CD4-positive, alpha-beta T cell treated with Interleukin-4 for 4 hours (primary cell): ENCODE measurements around the gene RNASE12.
"Not testable (repeated sequence)": the region's sequence is repeated elsewhere in the genome, so short reads cannot be mapped to it uniquely, and the experiment has no call there.

Experiments used
- DNase-seq: peaks from one replicate; pipeline ENCODE4 v3.0.0-alpha.2; 2020

The RNASE12 gene, protein sequence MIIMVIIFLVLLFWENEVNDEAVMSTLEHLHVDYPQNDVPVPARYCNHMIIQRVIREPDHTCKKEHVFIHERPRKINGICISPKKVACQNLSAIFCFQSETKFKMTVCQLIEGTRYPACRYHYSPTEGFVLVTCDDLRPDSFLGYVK

DNA sequence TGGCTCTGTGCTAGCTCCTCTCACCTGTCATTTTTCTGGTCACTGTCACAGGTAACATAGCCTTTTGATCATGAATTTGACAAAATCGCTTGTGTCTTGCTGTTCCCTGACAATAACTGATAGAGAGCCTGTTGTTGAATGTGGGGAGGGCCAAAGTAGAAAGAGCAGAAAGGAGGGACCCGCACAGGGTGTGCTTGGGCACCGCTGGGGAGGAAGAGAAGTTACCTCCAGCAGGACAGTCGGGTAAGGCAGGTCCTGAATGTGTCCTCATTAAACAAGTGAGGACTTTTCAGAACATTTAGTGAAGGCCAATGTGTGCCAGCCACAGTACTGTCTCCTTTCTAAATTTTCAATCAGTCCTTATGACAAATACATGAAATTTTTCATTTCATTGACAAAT, at the start of gene RNASE12:
Gene RNASE12, minus strand, starts transcription at position 142 of the 400 bp plus-strand sequence. CDS start 653 bp downstream, outside the sequence.
- no peak for DNase-seq

DNA sequence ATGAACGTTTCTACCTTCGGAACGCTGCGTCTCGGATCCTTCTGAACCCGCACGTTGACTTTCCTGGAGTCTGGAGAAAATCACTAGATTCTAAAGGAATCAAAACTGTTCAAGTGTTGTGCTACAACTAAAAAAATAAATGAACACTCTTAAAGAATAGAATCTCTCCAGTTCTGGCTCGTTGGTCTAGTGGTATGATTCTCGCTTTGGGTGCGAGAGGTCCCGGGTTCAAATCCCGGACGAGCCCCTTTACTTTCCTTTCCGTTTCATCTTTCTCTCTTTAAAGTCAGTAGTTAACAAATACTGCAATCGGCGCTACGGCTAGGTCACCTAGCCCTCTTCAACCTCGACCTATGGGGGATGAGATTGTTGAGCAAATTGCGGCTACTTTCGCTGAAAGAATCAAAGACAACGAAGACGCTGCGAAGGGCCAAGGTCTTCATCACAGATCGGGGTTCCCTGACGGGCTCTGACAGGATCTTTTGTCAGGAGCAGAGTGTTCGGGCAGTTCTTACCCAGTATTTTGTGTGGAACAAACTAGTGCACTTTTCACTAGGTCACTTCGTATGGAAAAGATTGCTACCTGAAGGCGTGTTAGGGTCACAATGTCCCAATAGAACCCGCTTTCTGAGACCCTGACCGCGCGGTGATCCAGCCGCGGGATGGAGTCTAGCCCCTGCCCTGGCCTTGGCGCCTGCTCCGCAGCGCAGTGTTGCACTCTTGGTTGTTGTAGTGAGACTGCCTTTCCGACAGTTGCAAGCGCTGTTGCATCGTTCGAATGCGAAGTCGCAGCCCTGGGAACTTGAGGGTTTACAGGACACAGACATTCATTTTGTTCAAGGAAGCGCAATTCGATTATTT, 41.9 kb upstream of the RNASE12 start:
- peak; percentile 72 for DNase-seq

DNA sequence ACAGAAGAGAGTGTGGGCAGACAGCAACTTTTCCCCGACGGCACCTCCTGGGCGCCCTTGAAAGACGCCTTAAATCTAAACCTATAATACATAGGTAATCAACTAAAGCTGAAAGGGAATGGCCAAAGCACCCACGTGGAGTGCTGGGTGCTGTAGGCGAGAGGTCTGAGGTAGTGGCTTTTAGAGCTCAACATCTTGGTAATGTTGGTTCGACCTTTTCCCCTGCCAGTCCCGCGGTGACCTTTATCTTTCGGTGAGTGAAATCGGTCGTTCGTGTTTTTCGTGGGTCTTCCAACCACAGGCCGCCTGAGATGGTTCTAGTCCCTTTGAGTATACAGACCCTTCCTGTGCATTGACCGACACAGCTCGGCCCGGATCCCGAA, 41.3 kb upstream of the RNASE12 start:
- no peak for DNase-seq

DNA sequence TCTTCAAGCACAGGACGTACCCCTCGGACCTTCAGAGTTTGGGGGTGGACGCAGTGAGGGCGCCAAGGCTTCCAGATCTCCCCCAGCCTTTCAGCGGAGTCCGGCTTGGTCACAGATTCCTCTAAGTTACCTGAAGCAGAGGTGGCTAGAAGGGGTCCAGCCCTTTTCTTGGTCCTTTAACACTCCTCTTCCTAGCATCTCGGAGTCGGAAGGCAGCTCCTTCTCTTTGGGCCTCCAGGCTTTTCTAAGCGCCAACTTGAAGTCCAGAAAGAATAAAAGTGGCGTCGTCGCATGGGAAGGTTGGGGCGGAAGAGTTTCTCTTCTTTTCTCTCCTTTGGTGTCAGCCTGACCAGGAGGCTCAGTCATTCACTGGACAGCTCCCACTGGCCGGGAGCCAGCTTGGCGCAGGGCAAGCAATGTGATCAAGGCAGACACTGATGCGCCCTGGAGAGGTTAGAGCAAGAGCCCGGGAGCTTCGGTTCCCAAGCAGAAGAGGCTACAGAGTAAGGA, 40.8 kb upstream of the RNASE12 start:
- DNase-seq: no peak

DNA sequence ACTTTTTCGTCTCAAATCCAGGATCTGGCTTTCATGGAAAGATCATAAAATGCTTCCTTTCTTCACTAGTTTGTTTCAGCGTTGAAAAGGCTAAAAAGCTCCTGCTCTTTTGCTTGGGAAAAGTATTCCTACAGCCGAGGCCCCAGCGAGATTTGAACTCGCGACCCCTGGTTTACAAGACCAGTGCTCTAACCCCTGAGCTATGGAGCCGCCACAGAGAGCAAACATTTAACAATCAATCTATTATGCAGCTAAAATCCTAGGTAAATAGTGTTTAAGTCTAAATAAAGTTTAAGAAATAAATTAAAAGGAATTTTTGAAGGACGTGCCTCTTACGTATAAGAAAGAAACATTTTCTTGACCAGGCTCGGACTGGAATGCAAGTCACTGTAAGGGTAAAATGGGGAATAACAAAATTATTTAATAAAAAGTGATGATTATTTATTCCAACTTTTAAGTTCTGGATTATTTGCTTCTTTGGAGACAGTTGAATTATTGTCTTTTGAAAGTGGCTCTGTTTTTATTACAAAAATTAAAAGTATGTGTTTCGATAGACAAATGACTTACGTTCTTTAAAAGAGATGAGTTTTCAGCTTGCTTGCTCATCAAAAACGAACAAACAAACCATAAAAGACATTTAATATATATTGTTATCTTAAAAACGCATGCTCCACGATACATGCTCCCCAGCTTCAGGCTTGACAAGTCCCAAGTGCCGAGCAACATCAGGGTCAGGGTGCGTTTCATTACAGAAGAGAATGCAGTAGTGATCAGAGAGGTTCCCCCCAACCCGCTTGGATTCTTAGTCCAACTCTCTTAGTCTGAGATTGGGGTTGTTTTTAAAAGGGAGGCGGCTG, 40.1 kb upstream of the RNASE12 start:
- peak; percentile 49 for DNase-seq

DNA sequence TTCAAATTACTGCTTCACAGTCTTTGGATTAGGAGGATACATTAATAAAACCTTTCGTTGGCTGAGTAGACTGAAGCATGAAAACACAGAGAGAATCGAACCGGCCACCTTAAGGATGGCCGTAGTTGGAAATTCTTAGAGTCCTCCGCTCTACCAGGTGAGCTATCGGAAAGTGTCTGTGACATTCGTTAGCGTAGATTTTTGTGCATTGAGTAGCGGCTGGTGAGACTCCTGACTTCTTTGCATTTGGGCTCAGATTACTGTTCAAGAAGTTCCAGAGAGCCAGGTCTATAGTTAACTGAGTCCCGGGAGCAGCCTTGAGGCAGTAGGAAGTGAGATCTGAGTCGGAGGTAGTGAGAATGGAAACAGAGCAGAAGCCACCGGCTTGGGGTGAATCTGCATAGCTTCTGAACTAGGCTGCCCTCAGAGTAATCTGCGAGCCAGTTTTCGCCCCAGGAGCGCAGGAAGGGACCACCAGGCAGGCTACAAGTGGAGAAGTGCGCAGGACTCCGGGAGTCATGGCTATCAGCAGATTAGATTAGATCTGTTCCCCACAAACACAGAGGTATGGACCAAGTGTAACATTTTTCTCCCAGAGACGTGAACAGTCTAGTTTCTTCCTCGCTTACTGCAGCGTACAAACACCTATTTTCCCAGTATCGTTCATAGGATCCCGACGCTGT, 39.3 kb upstream of the RNASE12 start:
- peak; percentile 22 for DNase-seq

DNA sequence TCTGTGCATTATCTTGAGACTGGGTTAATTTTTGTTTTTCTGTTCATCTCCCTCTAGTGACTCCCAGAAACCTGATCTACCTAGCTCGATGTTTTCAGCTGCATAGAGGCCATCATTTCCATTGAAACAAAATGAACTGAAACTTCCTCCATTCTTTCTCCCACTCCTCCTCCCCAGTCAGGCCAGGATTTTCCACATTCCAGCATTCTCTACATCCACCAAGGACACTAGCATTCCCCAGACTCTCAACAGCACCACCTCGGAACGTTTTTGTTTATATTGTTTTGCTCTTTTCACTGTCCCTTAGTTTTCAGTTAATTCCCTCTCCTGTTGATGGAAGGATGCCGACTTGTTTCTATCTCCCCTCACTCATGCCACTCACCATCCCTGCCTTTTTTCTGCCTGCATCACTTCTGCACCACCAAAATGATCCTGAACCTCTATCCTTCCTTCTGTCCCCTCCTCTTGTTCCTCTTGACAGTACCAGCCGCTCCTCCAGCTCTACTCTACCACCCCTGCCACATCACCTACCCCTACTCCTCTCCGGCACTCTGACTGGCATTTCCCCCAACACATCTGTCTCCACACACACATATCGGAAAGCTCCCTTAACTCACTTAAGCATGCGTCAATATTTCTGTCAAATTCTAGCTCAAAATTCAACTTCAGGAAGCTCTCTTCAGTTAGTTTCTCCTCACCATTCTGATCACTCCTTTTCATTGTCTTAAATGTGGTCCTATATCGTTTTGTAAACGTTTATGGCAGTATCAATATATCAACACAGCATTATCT, 37.1 kb upstream of the RNASE12 start:
- no peak for DNase-seq

DNA sequence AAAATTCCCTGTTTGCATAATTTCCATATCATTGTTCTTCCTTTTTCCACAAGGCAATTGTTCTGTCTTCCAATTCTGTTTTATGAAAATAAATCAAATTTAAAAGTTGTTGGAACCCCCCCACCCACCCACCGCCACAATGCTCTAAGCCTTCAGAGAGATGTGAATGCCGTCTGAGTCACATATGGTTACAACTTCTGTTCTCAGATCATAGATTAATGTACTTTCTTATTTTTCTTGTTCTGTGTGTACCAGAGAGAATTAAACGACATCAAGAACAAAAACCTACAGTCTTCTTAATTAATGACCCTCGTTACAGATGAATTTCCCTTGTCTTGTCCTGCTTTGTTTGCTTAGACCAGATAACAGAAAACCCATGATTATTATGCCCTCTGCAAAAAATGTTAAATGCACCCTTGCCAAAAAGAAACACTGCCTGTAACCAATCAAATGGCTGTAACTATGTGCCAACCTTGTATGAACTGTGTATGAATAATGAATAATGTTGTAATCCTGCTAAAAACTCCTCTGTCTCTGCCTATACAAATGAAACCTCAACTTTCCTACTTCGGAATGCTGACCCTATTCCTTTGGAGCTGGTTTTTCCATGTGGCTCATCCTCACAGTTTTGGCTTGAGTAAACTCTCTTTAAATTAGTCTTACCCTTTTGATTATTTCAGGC, 36.3 kb upstream of the RNASE12 start:
- DNase-seq: no peak

DNA sequence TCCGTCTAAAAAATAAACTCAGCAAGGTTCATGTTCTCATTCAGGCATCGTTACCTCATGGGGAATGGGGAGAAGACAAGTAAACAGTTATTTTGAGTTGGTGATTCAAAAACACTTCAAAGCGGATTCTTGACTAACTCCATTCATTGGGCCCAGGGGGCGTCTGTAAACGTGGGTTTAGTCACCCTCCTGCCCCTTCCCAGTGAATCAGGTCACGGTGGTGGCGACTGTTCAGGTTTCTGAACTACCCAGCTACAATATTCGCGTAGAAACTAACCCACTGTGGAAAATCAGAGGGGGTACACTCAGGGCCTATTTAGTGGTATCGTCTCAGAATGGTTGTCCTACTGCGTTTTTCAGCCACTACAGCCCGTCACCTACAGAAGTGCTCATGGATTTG, 35.1 kb upstream of the RNASE12 start:
- DNase-seq: no peak

DNA sequence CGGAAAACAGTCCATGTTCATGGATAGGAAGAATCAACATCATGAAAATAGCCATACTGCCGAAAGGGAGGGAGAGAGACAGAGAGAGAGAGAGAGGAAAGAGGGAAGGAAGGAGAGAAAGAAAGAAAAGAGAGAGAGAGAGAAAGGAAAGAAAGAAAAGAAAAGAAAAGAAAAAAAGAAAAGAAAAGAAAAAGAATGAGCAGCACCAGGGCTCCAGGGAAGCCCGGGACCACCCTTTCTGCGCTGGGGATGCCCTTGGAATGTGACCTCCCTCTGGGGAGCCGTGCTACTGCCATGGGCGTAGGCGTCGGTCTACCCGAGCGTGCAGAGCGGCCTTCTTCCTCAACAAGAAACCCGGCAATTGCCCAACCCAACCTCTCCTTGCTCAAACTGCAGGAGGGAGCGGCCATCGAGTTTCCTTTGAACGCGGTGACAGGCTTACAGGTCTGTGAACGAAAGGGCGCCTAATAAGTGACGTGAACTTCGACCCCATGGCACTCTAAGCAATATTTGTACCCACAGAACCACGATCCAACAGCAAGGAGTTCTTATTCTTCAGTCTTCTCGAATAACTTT, 33.4 kb upstream of the RNASE12 start:
- DNase-seq: peak; percentile 43

DNA sequence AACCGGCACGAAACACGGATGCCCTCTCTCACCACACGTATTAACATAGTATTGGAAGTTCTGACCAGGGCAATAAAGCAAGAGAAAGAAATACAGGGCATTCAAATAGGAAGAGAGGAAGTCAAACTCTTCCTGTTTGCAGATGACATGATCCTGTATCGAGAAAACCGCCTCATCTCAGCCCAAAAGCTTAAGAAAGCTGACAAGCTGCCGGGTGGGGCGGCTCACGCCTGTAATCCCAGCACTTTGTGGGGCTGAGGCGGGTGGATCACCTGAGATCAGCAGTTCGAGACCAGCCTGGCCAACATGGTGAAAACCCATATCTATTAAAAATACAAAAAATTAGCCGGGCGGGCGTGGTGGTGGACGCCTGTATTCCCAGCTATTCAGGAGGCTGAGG, 32.6 kb upstream of the RNASE12 start:
- DNase-seq: no peak

DNA sequence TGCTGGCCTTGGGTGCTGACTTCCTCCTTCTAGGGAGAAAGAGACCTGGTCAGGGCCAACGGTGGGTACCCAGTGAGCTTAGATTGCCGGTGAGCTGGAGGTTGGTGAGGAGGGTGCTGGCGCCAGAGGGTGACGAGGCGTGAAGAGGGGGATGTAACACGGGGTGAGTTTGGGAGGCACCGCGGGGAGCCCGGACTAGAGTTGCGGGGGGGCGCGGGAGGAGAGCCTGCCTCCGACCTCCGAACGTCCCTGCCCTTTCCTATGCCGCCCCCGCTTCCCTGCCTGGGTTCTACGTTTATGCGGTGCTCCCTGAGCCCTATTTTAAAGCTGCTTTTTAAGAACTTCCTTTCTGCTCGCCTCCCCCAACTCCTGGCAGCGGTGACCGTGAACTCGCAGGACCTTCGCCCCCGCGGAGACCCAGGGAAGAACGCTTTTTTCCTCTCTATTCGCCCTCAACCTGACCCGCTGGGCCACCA, 31.7 kb upstream of the RNASE12 start:
- no peak for DNase-seq

DNA sequence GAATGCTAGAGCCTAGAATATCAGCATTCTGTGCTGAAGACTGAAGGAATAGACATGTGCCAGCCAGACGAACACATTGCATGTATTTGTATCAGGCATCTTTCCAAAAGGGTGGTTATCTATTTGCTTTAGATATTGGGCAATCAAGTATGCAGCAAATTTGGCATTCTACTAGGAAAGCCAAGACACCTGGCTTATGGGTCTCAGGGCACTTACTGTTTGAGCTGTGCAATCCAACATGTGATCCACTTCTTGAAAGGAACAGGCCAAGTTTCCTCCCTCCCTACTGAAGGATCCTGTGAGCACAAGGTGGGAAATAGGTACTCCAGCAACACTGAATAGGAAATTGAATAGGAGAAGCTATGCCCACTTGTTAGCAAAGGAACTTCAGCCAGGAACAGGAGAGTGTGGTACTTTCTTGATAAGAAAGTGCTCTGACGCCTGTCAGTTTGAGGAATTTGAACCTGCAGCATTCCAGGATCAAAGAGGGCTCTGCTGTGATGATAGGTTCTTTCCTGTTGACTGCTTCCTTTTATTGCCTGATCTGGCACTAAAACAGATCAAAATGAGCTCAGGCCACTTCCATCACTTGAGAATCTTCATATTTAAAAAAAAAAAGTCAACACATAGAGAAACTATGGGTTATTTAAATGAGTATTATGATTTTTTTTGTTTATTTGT, 29.8 kb upstream of the RNASE12 start:
- DNase-seq: no peak

DNA sequence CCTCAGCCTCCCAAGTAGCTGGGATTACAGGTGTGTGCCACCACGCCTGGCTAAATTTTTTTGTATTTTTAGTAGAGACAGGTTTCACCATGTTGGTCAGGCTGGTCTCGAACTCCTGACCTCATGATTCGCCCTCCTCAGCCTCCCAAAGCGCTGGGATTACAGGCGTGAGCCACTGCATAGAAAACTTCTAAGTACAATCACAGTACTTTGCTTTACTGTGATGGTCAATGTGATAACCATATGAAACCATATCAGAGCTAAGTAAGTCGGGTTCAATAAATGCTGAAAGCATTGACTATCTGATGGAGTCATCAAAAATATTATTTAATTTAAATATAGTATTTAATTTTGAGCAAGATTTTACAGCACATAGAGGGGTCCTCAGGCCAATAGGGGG, 28.5 kb upstream of the RNASE12 start:
- DNase-seq: not testable (repeated sequence)

DNA sequence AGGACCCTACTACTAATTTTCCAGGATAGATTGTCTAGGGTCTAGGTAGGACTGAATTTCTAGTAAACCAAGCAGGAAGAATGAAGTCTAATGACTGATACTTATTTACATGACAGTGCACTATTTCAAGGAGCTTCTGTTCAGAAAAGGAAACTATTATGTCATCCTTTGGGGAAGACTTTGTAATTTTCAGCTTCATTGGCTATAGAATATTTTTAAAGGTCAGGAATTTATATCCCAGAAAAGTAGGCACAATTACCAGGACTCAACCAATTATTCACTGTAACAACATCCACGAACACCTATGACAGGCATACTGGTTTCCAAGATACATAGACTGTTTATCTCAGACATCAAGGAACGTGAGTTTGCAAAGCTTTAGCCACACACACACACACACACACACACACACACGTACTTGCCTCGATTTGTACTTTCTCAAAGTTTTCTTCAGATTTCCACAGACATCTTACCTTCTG, 27.1 kb upstream of the RNASE12 start:
- no peak for DNase-seq

DNA sequence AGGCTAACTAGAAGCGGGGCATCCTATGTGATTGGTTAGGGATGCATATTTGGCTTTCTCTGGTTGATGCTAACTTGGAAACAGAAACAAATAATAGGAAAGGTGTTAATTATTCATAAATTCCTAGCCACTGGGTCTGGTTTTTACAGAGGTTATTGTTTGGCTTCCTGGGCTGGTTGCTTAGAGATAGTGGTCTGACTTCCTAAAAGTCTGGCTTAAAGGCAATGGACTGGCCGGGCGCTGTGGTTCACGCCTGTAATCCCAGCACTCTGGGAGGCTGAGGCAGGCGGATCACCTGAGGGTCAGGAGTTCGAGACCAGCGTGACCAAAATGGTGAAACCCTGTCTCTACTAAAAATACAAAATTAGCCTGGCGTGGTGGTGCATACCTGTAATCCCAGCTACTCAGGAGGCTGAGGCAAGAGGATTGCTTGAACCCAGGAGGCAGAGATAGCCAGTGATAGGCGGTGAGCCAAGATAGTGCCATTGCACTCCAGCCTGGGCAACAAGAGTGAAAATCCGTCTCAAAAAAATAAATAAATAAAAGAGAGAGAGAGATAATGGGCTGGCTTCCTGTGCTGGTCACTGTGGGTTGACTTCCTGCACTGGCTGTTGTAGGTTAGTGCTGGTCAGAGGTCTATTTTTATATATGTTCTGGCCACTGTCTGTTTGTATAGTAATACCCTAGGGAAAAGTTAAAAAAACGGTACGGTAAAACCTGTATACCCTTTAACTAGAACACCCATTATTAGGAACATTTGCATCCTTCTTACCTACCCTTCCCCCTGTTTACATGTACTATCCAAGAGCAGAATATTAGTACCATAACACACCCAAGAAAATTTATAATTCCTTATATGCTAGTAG, 26.2 kb upstream of the RNASE12 start:
- DNase-seq: no peak

DNA sequence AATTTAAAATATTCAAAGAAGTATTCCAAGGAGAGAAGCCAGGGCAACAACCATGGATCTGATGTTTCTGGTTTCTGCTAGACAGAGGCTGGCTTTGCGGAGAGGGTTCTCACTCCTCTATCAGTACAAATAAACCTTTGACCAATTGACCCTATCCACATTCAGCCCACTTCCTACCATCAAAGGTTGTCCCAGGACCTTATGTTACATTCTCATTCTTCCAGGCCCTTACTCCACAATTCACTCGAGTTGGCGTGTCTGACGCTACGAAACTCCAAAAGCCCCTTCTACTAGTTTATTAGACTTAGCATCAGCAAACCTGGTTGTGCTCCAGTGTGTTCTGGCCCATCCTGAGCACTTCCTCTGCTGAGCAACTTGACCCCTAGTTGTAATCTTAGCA, 24.8 kb upstream of the RNASE12 start:
- no peak for DNase-seq

DNA sequence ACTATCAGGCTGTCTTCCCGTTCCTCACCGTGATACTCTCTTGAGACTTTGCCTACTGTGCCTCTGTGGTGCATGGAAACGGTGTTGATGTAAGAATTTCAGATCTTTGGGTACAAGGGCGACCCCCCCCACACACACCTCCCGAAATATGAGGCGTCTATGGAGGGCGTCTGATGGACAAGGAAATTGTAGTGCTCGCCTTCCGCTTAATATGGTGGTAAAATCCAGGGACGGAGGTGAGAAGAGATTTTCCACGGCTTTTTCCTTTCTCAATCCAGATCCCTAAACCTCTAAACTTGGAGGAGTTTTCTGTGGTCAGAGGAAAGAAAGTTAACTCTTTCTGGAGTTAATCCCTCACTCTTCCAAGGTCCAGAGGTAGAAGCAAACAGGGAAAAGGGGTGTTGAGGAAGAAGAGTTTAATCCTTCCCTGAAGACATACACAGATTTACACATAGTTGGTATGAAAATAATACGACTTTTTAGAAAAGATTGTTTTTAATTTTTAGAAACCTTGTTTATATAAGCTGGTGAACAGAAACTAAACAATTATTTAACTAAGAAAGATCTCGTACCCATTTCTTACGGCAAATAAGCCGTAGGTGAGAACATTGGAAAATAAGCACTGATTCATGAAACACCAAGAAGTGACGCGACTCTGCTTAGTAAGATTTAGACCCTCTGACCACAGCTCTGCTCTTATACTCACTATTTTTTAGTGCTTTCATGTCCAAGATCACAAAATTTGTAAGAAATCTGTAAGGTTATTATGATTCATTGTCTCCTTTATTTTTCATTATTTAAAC, 23.1 kb upstream of the RNASE12 start:
- no peak for DNase-seq
